HG03521 (cell line): ENCODE data around the gene CEP95.
A peak's percentile ranks its signal among the peaks of the same experiment; 100 is the strongest.

Experiments
- ATAC-seq: cut with Tn5 transposase; IDR thresholded peaks from one replicate; pipeline ENCODE4 v1.9.1; 2021; ENCODE audit warnings: mild to moderate bottlenecking, moderate library complexity; ENCODE audit not compliant: unreplicated experiment

Gene CEP95

DNA sequence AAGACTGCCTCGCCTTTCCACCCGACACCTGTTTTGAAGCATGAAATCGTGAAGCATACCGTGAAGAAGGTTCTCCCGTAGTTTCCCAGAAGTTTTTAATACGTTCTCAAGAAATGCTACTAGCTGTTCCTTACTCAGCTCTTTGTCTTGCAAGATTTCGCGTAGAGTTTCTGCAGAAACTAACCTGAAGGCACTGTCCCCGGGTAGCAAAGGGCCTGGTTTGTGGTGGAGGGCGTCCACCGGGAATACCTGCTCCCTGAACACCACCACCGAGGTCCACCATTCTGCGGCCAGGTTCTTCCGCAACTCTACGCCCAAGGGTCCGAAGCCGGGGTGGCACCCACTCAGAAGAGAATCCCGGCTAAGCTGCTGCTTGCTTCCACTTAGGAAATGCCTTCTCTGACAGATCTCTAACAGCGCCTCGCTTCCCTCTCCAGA, 10.4 kb upstream of the CEP95 start:
- no peak for ATAC-seq

DNA sequence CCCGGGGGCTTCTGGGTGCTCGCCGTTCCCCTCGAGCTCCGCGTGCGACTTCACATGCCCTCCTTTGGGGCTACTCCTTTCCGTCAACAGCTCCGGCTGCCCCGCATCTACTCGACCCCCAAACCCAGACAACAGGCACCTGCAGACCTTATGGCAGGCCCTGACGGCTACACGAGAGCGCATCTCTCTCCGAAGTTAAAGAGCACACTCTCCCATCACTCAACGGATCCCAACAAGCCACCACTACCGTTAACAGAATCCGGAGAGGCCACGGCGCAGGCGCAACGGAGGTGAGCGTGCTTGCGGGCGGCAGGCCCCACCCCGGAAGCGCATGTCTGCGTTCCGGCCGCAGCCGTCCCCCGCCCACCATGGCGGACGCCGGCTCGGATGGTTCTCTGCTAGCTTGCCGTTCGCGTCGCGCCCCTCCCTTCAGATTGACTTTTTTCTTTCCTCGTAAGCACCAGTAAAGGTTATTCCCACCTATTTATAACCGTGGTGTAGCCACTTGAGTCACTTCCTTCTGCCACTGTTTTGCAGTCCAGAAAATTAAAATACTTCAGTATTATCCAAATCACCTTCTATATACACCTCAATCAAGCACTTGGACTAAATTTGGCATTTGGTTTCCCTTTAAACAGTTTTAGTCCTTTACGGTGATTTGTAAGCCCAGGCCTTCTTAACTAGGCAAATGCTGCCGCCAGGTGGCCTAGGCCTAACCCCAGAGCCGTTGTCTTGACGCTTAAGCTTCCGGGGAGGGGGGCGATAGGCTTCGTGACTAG, 9.8 kb upstream of the CEP95 start, which contains the start of gene POLG2:
TSS of gene POLG2 (minus strand) at position 269 of the 779 bp plus-strand sequence. CDS start at position 183, 86 bp downstream.
- ATAC-seq, result peak; percentile 84

DNA sequence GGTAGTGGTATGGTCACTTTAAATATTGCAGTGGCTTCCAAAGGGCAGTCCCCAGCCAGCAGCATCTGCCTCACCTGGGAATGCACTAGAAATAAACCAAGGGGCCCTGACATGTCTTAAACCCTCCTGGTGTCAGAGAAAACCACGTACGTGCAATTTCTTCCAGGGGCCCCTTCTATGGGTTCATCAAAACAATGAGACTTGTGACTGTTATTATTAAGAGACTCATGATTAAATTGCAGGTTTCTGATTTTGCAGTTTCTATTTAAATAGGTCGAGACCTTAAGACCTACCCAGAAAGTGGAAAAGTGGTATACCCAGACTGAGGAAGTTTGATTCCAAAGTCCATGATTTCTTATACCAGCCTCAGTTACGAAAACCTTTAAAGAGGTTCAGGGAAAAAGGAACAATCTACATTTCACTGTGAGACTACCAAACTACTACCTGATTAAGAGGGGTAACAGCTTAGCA, 9.2 kb upstream of the CEP95 start:
- no peak for ATAC-seq

DNA sequence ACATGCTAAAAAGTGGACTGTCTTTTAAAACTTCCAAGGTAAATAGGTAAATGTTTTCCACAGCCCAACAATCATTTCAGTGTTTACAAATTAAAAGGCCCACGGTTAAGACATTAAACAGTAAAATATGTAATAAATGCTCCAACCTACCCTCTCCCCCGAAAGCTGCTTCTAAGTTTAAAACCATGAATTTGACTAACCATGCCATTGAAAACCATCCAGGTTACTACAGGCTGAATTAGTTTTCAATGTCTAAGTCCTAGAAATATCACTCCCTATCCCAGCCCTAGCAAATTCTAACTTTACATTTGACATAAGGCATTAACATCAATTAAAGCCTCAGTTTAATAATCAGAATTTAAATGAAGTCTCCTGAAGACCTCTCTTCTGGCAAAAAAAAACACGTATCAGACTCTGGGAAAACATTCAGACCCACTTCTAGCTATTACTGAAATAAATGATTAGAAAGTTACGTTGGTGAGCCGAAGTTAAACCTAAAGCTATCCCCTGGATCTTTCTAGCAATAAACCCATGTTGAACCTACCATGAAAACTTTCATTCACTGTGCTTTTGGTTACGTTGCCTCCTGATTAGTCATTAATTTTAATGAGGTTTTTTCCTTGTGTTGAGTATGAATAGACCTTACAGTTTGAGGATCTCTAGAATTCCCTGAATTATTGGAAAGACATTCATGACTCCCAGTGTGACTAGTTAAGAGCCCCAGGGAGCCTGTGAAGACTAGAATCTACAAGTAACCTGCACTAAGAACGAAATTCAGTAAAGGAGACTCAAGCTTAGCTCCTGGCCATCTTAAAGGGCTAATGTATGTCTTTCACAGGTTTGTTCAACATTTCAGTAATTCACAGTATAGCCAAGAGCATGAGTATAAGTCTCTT, 8.2 kb upstream of the CEP95 start:
- no peak for ATAC-seq

DNA sequence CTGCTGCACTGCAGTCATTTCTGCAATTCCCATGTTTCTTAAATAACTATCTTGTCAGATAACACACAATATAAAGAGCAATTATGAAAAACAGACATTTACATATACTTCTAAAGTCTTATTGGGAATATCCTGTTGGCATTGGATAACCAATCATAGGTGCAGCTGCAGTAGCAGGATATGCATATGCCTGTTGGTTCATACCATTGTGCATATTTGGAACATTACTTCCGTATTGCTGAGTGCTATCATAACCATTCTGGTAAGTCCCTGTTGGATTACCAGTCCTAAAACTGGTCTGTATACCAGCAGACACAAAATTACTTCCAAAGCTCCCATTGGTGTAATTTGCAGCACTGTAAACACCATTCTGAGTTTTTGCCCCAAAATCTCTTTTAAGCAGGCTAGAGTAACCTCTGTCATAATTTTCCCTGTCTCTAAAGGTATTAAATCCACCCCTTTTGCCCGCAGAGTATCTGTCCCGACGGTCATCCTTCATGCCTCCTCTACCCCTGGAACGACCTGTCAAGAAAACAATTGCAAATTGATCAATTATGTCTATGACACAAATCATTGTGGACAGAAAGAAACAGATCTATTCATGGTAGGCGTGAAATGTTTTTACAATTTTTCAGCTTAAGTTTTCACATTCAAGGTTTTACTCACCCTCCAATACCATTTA, 6.8 kb upstream of the CEP95 start:
- ATAC-seq, result no peak

DNA sequence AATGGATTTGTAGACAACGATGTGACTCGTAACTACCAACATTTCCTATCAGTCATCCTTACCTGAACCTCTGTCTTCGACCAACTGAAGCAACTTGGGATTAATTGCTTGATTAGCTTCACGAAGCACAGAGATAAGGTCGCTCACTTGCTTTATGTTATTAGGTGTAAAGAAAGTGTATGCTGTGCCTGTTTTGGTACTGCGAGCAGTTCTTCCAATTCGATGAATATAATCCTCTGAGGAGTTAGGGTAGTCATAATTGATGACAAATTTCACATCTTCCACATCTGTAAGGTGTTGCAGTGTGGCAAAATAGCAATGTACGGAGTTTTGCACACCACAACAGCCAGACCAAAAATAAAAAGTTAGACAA, 6.3 kb upstream of the CEP95 start:
- no peak for ATAC-seq

DNA sequence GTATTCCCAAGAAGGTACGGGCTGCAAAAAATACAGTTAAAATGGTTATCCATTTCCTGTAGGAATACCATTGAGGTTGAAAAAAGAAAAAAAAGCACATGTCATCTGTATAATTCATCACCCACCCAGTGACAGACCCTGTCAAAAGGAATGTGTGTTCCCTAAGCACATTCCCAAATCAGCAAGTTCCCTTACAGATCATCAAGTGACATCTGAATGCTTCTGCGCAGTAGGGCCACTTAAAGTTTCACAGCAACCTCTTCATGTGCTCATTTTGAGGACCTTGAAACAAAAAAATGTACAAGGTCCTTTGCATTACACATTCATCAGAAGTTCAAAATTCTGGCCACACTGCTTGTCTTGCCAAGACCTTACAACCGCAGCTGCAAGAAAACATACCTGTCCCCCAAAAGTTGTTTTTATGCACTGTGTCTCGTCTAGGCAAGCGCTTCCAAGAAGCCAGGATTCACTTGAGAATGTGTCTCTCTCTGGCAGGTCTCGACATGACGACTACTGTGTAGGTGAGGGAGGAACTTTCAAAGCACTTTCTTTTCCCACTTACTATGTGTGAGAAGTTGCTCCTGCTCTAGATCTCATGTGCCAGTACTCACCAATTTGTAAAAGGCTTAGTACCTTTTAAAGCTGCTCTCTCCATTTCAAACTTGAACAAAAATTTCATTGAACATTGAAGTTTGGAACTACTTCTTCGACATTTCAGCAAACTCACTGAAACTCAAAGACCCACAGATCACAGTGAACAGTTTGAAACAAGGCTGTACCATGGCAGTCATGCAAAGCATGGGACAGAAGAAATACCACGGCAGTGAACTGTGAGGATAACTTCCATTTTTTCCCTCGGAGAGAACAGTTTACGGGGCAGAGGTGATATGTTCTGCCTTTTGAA, 5.7 kb upstream of the CEP95 start:
- no peak for ATAC-seq

DNA sequence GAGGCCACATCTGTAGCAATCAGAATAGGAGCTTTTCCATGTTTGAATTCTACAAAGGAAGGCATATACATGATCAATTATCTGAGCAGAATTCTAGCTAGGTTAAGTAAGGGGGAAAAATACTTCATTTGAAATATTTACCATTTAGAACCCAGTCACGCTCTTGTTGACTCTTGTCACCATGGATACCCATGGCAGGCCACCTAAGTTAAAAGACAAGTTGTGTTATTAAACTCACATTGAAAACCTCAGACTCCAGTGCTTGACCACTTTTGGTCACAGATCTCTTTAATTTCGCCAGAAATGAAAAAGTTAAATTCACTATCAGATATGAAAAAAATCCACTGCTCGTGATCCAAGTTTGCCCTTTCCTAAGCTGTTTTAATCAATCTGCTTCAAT, 4.8 kb upstream of the CEP95 start:
- no peak for ATAC-seq

DNA sequence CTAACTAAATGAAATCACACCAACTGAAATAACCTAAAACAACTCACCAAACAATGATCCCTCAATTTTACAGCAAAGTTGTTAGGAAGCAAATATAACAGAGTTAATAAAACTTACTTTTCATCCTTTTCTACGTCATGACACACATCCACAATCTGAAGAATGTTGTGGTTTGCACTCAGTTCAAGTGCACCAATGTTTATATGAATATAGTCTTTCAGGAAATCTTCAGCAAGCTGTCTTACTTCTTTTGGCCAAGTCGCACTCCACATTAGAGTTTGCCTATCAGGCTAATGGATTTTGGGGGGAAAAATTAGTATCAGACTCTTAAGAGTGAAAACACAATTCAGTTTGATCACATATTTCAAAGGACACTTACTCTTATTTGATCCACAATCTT, 4.0 kb upstream of the CEP95 start:
- no peak for ATAC-seq

DNA sequence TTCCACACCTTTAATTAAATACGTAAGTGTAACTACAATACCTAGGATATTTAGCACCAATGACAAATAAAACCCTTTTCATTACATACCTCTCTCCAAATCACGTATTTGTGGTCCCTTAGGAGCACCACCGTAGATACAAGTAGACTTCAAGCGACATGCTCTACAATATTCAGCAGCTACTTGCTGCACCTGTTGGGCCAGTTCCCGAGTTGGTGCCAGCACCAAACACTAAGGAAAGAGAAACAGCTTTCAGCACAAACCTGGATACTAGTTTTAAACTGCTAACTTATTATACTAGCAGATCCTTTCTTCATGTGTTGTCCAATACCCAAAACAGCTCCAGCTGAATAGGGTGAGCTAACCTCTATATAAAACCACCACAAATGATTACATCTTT, 3.4 kb upstream of the CEP95 start:
- ATAC-seq, result no peak

DNA sequence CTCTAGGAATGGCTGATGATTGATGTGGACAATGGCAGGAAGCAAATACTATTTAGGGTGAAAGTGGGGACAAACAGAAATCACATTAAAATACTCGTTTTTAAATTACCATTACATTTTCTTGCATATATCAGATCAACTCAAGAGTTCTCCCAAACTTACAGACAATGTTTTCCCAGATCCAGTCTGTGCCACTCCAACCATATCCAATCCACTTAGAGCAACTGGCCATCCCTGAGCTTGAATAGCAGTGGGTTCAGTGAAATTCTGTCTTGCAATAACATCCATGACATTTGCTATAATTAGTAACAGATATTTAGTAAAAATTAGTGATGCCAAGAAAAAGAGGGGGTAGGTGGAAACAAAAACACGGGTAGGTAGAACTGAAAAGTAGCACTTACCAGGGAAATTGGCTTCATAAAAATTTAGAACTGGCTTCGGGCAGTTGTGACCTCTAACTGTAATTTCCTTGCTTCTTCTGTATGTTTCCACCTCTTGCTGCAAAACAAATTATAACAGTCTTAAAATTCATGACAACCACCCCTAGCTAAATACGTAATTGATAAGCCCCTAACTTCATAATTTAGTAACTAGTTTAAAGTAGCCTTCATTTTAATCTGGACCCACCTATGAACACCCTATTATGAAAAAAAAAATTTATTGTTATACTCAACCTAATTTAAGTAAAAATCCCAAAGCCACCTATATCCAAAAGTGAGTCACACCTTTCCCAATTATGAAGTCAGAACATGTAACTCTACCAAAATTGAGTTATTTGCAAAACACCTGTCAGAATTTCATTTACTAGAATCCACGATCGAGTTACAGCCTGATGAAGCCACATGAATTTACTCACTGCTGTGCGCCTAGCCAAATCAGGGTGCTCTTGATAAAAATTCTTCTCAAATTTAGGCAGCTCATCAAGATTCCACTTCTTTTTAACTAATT, 2.7 kb upstream of the CEP95 start:
- no peak for ATAC-seq

DNA sequence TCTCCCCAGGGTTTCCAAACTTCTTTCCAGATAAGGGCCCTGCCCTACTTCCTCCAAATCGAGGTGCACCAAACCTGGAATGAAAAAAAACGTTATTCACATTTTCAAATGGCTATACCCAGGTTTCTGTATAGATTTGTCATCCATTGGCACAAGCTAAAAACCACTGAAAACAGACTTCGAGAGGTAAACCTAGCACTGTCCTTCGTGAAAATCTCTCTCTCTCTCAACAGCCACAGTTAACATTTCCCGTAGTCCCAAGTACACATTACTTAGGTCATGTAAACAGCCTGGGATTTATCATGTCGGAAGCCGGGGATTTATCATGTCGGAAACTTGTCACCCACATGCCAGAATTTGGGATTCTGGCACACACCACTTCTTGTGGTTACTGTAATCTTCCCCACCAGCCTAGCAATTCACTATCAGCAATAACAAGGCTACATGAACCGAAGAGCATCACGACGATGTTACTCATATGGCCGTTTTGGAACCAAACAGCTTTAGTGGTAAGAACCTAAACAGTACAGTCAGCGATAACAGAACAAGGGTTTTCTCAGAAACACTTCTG, 1.9 kb upstream of the CEP95 start:
- ATAC-seq, result no peak

DNA sequence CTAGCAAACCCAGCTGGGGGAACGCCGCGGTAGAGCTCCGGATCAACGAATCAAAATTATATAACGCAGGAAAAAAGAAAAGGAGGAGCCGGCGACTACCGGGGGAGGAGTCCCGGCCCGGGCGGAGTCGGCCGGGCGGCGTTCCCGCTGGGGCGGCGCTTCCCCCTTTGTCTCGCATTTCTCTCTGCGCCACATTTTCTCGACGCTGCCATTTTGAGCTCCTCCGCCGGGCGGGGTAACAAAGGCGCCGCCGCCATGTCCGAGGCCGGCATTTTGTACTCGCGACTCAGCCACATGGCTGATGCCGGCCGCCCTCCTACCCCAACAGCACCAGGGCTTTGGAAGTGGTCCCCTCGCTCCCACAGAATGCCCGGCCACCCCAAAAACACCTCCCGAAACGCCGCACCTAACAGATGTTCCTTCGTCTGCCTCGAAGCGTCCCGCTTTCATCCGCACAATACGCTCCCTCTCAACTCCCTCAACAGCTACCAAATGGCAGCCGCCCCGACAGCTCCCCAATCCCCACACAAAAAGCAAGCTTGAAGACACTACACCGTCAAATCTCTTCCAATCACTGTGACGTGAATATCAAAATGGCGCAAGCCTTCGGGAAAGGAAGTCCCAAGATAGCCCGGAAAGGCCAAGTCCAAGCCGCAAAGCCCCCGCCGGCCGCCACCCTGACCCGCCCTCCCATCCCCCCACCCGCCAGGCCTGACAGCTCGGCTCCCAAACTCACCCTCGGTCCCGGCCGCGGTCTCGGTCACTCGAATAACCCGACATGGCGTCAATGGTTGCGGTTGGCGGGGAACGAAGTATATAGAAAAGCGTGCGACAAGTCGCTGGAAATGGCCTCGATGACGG, 1.2 kb upstream of the CEP95 start:
- ATAC-seq, result no peak

DNA sequence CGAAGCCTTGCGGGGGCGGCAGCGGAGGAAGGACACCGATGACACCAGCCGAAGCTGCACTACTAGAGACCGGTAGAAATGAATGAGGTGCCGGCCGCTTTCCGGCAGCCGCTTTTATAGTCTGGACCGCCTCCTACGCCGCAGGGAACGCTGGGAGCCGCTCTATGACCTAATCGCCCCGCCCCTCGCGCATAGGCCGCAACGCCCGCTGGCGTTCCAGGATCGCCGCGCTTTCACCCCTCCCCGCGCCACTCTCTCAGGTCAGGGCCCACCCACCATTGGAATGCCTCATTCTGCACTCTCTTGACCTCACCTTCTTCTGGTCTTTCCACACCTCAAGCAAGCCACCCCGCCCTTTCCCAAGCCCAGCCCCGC, 589 bp upstream of the CEP95 start, which contains the start of gene DDX5:
TSS of gene DDX5 (minus strand) at position 89 of the 375 bp plus-strand sequence. CDS start 170 bp downstream, outside the sequence.
- peak; percentile 51 for ATAC-seq

DNA sequence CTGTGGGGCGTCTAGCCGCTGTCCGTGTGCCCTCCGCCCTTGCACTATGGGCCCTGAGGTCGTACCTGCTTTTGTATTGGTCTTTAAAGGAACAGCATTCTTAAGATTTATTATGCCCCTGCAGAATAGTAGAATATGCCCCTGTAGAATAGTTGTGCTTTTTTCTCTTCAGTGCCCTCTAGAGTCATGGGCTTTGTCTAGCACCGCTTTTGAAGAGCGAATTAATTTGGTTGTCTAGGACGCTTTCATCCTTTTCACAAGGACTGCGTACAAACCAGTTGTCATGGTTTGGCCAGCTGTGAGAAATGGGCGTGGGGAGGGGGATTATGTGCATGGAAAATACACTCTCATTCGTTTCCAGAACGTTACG, 621 bp downstream of the CEP95 start:
- peak; percentile 14 for ATAC-seq

DNA sequence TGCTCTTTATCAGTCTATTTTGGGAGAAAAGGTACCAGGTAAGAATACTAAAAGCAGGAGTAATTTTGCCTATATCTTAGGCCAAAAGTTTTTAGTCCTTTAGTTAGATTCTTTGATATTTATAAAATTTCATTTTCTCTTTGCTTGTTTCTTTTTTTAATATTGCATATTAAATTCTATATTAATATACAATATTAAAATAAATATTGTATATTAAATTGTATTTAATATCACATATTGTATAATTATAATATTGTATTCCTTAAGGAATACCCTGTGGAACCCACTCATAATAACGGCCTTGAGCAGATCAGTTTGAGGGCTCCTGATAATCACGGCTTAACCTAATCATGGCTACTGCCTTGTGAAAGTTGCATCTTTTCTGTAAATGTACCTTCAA, 1.9 kb downstream of the CEP95 start:
- no peak for ATAC-seq

DNA sequence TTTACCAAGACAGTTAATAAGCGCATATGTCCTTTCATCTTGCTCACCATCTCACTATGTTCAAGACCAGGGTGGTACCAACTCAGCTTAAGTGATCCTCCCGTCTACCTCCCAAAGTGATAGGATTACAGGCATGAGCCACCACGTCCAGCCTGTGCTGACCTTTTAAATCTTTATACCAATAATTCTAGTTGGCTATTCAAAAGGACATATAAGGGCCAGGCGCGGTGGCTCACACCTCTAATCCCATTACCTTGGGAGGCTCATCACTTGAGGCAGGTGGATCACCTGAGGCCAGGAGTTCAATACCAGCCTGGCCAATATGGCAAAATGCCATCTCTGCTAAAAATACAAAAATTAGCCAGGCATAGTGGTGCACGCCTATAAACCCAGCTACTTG, 2.4 kb downstream of the CEP95 start:
- ATAC-seq, result no peak

DNA sequence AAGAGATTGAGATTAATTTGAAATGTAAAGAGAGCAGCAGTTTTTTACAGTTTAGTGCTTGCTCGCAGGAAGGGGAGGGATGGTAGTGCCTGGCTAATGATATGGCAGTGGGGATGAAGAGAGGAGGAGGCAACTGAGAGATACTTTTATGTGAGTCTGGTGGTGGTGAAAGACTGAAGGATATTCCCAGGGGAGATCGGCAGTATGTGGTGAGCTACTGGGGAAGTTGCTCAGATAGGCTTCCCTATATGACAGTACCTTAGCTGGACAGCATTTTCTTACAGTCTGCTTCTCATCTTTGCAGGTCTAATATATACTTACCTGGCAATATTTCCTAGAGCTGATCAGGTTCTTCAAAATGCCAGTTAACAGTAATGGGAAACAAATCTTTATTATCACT, 8.6 kb downstream of the CEP95 start:
- no peak for ATAC-seq
